ENCODE measurements around the gene AP3D1. TPM values are rescaled to one million over a fixed set of nuclear protein-coding genes. Genes with fewer than 3 reads are reported as not detected.

Gene AP3D1
- total and polyA plus RNA-seq, 4 donors: 21.7 to 79.8 (median 59.6) TPM

- no peaks in the 10 kb centered on the region for H3K27me3 ChIP-seq (ENCODE audit: control insufficient read depth in 4 of 4, insufficient read depth in 4 of 4, low read length in 3 of 4)
- peaks cover 0 to 5% (median 0%) of the 10 kb centered on the region in 4 donors for H3K4me1 ChIP-seq (ENCODE audit: control insufficient read depth in 4 of 4, insufficient read depth in 4 of 4, low read length in 3 of 4)
- no peak overlapping the region for H3K27ac ChIP-seq (ENCODE audit: low read depth in 1 of 2, low read length in 2 of 2)
- TF ChIP-seq CTCF (IDR thresholded peaks at IDR 0.05; ENCODE audit: low read depth, low read length, missing input control) (no peak), SP1 (IDR thresholded peaks at IDR 0.05) (no peak), YY1 (IDR thresholded peaks at IDR 0.05) (no peak), REST (IDR thresholded peaks at IDR 0.05) (no peak), HNF4A (conservative IDR thresholded peaks at IDR 0.05) (no peak), GABPA (IDR thresholded peaks at IDR 0.05 in 1 of 2, conservative IDR thresholded peaks at IDR 0.05 in 1 of 2) (no peak), JUND (IDR thresholded peaks at IDR 0.05) (no peak), FOXA2 (IDR thresholded peaks at IDR 0.05) (no peak), TAF1 (conservative IDR thresholded peaks at IDR 0.05) (no peak), NR2F2 (IDR thresholded peaks at IDR 0.05) (no peak), ATF3 (IDR thresholded peaks at IDR 0.05) (no peak), RXRA (IDR thresholded peaks at IDR 0.05) (no peak), RAD21 (IDR thresholded peaks at IDR 0.05) (no peak), FOXA1 (IDR thresholded peaks at IDR 0.05) (no peak), MAX (IDR thresholded peaks at IDR 0.05) (no peak), HNF4G (IDR thresholded peaks at IDR 0.05) (no peak), ZBTB33 (IDR thresholded peaks at IDR 0.05) (no peak), EGR1 (IDR thresholded peaks at IDR 0.05; ENCODE audit: low read depth in 2 of 2) (no peak)
- H3K36me3 ChIP-seq (ENCODE audit: control insufficient read depth in 4 of 4, insufficient read depth in 3 of 4, low read depth in 1 of 4, low read length in 3 of 4): peaks cover 0 to 63% (median 13%) of the 10 kb centered on the region in 4 donors
- no peak overlapping the region for H3K9ac ChIP-seq (ENCODE audit: low read depth in 1 of 2, low read length in 2 of 2)
- H3K4me3 ChIP-seq (ENCODE audit: low read depth in 1 of 3, low read length in 3 of 3): no peak overlapping the region
- 89% methylated on average over 32 of the region's 32 CpGs for WGBS
- H3K9me3 ChIP-seq (ENCODE audit: control insufficient read depth in 4 of 4, low read length in 3 of 4): no peaks in the 10 kb centered on the region
- no peak for DNase-seq (ENCODE audit: low spot score)
Observed at GRCh38 chr19:2191456-2192310, 40.3 kb upstream of the AP3D1 start.
